OCI-LY7 (cell line): ENCODE data around the gene ARHGAP21.

Source experiments
- CTCF ChIP-seq: fragments of 200-600 bp; sonication (generic); conservative IDR thresholded peaks from 2 replicates; pipeline ENCODE4 v1.5.1; 2014; ENCODE audit warnings: mild to moderate bottlenecking, antibody characterized with exemption, low read length, moderate library complexity, mixed read lengths
- EZH2phosphoT487 ChIP-seq: fragments of 200-600 bp; sonication (generic); IDR thresholded peaks from 2 replicates; pipeline ENCODE4 v1.6.1; 2018; ENCODE audit warnings: low read depth, borderline replicate concordance, mild to moderate bottlenecking, mixed run types, antibody characterized with exemption, low read length, moderate library complexity, mixed read lengths

DNA sequence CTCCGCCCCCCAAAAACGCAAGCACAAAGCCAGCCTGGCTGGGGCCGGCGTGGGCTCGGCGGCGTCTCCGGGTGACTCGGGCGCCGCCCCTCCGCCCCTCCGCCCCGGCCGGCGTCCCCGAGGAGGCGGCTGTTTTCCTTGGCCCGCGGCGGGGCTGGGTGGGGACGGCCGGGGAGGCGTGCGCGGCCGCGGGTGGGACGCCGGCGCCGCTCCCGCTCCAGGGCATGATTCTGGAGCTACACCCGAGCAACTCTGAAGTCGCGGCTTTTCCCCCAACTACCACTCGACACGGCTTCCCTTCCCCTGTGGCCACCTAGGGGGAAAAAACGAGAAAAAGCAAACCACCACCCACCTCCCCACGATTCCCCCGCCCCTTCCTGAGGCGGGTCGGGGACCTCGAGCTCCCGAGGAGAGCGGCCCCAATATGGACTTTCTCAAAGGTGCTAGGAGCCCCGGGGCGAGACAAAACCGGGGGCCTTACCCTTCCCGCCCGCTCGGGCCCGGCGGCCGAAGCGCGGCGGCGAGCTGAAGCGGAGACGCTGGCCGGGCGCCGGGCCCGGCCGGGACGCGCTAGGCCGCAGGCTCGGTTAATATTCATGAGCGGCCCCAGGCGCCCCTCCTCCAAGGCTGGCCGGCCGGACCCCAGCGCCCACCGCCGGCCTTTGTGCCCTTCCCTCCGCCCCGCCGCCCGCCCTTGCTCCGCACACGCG lies 856 bp downstream of the ARHGAP21 start:
- TF ChIP-seq CTCF (0 out of 2 replicates have a peak, but pooled peaks have one; percentile 23), EZH2phosphoT487 (no peak)
